Hematopoietic multipotent progenitor cell treated with erythropoietin and hydrocortisone succinate and interleukin-3 and kit ligand, for 4 days (in vitro differentiated cells): ENCODE results near the gene MAPK12.
A peak's percentile ranks its signal among the peaks of the same experiment; 100 is the strongest.

Experiments used
- DNase-seq: peaks from one replicate; pipeline ENCODE4 v3.0.0-alpha.2; 2015

Gene MAPK12

GRCh38 chr22:50226875-50227165, 34.7 kb downstream of the MAPK12 start:
- DNase-seq, result no peak

DNA sequence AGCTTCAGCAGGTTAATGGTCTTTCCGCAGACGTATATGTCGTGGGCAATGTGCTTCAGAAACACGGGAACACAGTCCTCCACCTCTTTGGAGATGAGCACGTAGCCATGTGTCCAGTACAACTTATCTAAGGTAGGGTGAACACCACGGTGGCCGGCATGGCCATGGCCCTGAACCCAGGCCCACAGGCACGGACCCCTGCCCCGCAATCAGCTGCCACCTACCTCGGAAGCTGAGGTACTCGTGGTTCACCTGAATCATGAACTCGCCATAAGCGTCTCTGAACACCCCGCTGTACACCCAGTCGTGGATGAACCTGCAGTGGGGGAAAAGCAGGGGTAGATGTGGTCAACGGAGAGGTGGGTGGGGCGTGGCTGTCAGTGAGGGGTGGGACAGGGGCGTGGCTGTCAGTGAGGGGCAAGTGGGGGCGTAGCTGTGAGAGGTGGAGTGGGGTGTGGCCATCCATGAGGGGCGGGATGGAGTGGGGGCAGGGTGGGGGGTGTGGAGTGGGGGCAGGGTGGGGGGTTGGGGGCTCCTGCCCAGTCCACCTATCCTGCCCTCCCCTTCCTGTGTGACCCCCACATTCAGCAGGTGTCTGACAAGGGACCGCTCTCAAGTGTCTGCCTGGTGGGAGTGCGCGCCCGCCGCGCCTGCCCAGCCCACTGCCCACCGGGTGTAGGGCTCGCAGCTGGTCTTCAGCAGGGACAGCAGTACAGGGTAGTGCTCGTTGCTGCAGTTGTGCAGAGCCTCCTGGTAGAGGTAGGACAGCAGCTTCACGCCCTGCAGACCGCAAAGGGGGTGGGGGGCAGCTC, 35.2 kb downstream of the MAPK12 start:
- DNase-seq, result no peak

DNA sequence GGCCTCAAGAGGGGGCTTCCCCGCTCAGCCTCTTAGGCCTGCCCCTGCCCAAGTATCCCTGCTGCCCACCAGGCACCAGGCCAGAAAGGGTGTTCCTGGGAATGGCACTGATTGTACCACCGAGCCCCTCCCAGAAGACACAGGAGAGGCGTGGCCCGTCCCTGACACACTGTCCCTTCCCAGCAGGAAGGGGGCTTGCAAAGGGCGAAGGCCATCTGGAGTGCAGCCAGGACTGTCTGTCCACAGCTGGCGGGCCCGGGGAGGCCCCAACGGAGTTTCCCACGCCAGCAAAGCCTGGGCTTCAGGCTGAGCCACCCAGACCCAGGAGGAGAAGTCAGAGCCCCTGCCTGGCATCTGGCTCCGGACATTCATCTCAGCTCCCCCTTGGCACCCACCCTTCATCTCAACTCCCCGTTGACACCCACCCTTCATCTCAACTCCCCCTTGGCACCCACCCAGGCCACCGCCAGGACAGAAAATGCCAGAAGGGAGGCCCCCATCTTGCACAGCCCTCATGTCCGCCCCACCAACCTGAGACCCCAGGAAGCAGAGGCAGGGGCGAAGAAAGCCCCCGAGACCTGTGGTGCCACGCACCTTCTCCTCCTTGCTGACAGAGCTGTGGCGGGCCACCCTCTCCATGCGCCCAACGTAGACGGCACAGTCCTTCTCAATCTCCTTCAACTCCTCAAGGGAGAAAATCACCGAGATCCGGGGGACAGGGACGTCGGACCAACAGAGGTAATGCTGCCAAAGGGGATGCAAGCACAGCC, 36.1 kb downstream of the MAPK12 start:
- DNase-seq, result no peak

GRCh38 chr22:50224071-50224470, 37.4 kb downstream of the MAPK12 start:
- no peak for DNase-seq

GRCh38 chr22:50222508-50222907, 39.0 kb downstream of the MAPK12 start:
- no peak for DNase-seq

DNA sequence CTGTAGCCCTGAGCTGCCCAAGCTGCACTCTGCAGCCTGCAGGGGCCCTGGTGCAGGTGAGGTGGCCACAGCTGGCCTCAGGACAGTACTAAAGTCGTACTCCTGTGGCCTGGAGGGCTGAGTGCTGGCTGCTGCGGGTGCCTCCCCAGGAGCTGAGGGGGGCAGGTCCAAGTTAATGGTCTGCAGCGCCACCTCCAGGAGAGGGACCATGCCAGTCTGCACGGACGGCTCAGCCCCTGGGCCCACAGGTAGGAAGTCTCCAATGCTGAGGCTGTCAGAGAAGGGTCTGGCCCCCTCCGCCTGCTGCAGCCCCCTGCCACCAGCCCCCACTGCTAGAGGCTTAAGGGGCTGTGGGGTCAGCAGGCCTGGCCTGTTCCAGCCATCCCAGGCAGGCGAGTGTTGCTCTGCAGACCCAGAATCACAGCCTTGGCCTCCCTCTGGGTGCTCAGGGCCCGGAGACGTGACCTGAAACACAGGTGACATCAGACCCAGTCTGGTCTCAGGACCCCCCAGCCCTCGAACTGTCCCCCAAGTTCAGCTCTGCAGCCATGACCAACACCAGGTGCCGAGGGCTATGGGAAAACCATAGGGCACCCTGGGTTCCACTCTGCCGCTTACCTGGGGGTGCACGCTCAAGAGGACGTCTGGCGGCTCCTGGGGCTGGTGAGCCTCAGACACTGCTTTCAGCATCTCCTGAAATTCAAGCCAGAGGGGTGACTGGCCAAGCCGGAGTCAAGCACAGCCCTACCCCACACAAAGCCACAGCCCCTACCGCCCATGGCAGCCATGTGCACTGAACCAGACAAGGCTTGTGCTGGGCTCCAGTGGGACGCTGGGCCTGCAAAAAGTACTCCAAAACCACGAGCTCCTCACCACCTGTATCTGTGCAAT, 39.8 kb downstream of the MAPK12 start:
- no peak for DNase-seq

DNA sequence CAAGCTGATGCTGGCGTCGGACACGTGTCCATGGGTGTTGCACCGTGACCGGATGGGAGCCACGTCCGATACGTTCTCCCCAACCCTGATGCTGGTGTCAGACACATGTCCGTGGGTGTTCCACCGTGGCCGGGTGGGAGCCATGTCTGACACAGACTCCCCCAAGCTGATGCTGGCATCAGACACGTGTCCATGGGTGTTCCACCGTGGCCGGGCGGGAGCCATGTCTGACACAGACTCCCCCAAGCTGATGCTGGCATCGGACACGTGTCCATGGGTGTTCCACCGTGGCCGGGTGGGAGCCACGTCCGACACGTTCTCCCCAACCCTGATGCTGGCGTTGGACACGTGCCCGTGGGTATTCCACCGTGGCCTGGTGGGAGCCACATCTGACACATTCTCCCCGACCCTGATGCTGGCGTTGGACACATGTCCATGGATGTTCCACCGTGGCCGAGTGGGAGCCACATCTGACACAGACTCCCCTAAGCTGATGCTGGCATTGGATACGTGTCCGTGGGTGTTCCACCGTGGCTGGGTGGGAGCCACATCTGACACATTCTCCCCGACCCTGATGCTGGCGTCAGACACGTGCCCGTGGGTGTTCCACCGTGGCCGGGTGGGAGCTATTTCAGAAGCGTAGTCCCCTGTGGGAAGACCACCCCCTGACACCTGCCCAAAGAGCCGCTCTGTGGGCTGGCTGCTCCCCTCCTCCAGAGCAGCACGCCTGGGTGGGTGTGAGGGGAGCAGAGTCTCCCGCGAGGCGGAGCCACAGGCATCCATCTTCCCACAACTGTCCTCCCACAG, 40.7 kb downstream of the MAPK12 start:
- DNase-seq, result no peak

DNA sequence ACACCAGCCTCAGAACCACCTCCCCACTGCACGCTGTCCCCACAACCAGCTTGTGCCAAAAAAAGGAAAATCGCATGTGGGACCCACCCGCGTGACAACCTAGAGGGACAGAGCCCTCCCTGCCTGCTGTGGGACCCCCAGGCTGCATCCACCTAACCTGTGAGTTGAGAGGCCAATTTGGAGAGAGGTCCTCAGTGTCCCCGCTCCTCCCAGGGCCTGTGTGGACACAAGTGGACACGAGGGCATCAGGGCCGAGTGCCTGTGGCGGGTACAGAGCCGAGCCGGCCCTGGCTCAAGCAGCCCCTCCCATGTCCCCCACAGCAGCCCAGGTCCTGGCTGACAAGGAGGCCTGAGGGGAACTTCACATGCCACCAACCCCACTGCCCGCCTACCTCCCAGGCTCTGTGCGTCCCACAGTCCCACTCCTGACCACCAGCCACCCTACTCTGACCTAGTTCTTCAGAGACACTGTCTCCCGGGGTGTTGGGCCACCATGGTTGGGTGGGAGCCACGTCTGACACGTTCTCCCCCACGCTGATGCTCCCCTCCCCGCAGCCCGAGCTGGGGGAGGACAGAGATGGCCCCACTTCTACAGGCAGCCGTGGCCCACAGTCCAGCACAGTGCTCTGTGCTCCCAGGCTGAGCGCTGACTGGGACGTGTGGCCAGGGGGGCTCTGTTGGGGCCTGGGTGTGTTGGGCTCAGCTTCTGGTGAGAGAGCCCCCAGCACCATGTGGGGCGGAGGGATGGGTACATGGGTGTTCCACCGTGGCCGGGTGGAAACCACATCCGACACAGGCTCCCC, 41.5 kb downstream of the MAPK12 start:
- DNase-seq, result no peak

GRCh38 chr22:50218996-50219727, 42.3 kb downstream of the MAPK12 start:
- peak; percentile 91 for DNase-seq

GRCh38 chr22:50218153-50218995, 43.1 kb downstream of the MAPK12 start:
- DNase-seq, result no peak

DNA sequence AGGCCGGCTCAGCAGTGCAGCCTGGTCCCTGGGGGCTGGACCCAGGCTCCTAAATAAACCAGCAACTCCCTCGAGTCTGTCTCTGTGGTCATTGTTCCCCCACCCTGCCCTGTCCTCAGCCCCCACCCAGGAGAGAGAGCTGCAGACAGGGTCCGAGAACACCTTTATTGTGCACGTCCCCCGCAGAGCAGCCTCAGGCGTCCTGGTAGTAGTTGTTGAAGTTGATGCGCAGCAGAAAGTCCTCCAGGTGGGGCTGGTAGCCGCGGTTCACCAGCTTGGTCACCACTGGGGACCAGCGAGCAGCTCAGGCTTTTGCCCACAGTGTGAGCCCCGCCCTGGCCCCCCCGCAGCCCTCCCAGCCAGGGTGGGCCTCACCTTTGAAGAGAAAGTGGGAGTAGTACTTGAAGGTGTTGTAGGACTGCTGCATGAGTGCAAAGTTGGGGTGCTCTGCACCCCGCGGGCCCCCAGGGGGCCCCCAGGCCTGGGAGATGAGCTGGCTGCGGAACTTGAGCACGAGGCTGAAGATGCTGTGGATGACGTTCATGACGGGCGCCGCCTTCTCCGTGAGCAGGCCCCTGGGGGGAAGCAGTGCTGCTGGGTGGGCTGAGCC, 43.8 kb downstream of the MAPK12 start:
- no peak for DNase-seq

GRCh38 chr22:50216684-50217520, 44.6 kb downstream of the MAPK12 start:
- no peak for DNase-seq

GRCh38 chr22:50216055-50216683, 45.3 kb downstream of the MAPK12 start:
- no peak for DNase-seq

- DNase-seq, result no peak
Measured at GRCh38 chr22:50215297-50216054, 46.0 kb downstream of the MAPK12 start.

- DNase-seq, result peak; percentile 56
Measured at GRCh38 chr22:50213263-50213662, 48.2 kb downstream of the MAPK12 start.

GRCh38 chr22:50211147-50211546, 50.3 kb downstream of the MAPK12 start:
- DNase-seq, result no peak
